Liver (tissue), 9 donors: ENCODE data around the gene ROR1. TPM values are rescaled to one million over a fixed set of nuclear protein-coding genes. Genes with fewer than 3 reads are reported as not detected.

ENCODE experiments used
- DNase-seq: peaks from one replicate; pipeline ENCODE4 v3.0.0-alpha.2; 2017; ENCODE audit warnings: low spot score
- H3K27ac ChIP-seq, 2 donors: one replicate each; pipeline ENCODE4 v1.7.0; 2013; ENCODE audit warnings: inconsistent platforms in 2 of 2, low read length in 2 of 2, control low read depth in 1 of 2, low read depth in 1 of 2, mild to moderate bottlenecking in 1 of 2
- H3K27me3 ChIP-seq, 4 donors: one replicate each; pipeline versions ENCODE4 v1.6.1 to v1.7.0; 2013; ENCODE audit warnings: low read length in 3 of 4, inconsistent platforms in 1 of 4, mild to moderate bottlenecking in 1 of 4, moderate library complexity in 1 of 4; ENCODE audit not compliant: control insufficient read depth in 4 of 4, insufficient read depth in 4 of 4
- H3K36me3 ChIP-seq, 4 donors: one replicate each; pipeline versions ENCODE4 v1.6.1 to v1.7.0; 2013; ENCODE audit warnings: low read length in 3 of 4, mild to moderate bottlenecking in 3 of 4, low read depth in 1 of 4, moderate library complexity in 1 of 4; ENCODE audit not compliant: control insufficient read depth in 4 of 4, insufficient read depth in 3 of 4
- H3K4me1 ChIP-seq, 4 donors: one replicate each; pipeline versions ENCODE4 v1.6.1 to v1.7.0; 2013; ENCODE audit warnings: low read length in 3 of 4, mild to moderate bottlenecking in 3 of 4, moderate library complexity in 1 of 4; ENCODE audit not compliant: control insufficient read depth in 4 of 4, insufficient read depth in 4 of 4
- H3K4me3 ChIP-seq, 3 donors: one replicate each; pipeline versions ENCODE4 v1.6.1 to v1.7.0; 2013; ENCODE audit warnings: low read length in 3 of 3, control low read depth in 1 of 3, low read depth in 1 of 3, mild to moderate bottlenecking in 1 of 3
- H3K9ac ChIP-seq, 2 donors: one replicate each; pipeline ENCODE4 v1.7.0; 2013; ENCODE audit warnings: low read length in 2 of 2, mild to moderate bottlenecking in 2 of 2, moderate library complexity in 2 of 2, control low read depth in 1 of 2, low read depth in 1 of 2
- H3K9me3 ChIP-seq, 4 donors: one replicate each; pipeline versions ENCODE4 v1.6.1 to v1.7.0; 2013; ENCODE audit warnings: low read length in 3 of 4; ENCODE audit not compliant: control insufficient read depth in 4 of 4
- EGR1 ChIP-seq, 2 donors: IDR thresholded peaks; 2 replicates each; pipeline ENCODE4 v1.6.1; 2016 to 2018; ENCODE audit warnings: antibody characterized with exemption in 2 of 2, low read depth in 2 of 2
- GABPA ChIP-seq, 2 donors: IDR thresholded peaks in 1 of 2; conservative IDR thresholded peaks in 1 of 2; 2 replicates each; pipeline ENCODE4 v1.6.1; 2016; ENCODE audit warnings: antibody characterized with exemption in 2 of 2, mild to moderate bottlenecking in 1 of 2, moderate library complexity in 1 of 2
- NR2F2 ChIP-seq: IDR thresholded peaks from 2 replicates; pipeline ENCODE4 v1.6.1; 2016; ENCODE audit warnings: antibody characterized with exemption
- RAD21 ChIP-seq, 2 donors: IDR thresholded peaks; 2 replicates each; pipeline ENCODE4 v1.6.1; 2016; ENCODE audit warnings: antibody characterized with exemption in 2 of 2, mild to moderate bottlenecking in 2 of 2
- RXRA ChIP-seq, 2 donors: IDR thresholded peaks; 2 replicates each; pipeline ENCODE4 v1.6.1; 2017 to 2018; ENCODE audit warnings: antibody characterized with exemption in 2 of 2, mild to moderate bottlenecking in 1 of 2
- SP1 ChIP-seq: IDR thresholded peaks from 2 replicates; pipeline ENCODE4 v1.6.1; 2018; ENCODE audit warnings: antibody characterized with exemption, mild to moderate bottlenecking
- TAF1 ChIP-seq: conservative IDR thresholded peaks from 2 replicates; pipeline ENCODE4 v1.6.1; 2016; ENCODE audit warnings: antibody characterized with exemption, mild to moderate bottlenecking
- WGBS: extraction: QIAGEN DNeasy Blood & Tissue Kit; methylation state at CpG from one replicate; pipeline ENCODE4 v1.1.7; 2013; 5-methylcytosine and 5-hydroxymethylcytosine counted together
- polyA plus RNA-seq, 2 donors: library from polyadenylated mRNA; stranded (reverse) in 1 of 2; unstranded in 1 of 2; fragments of 200-250 nt in 1 of 2; fragments of >200 nt in 1 of 2; fragmentation: Nextera tagmentation in 1 of 2; extraction: Ambion mirVana in 1 of 2; gene quantifications; one replicate each; pipeline versions ENCODE4 v1.2.1 to v1.2.3, GENCODE V29; 2013 to 2015
- total RNA-seq, 2 donors: library from RNA; depleted of rRNA; stranded (reverse); fragments of >200 nt; gene quantifications; one replicate each; pipeline ENCODE4 v1.2.3, GENCODE V29; 2014
- TF ChIP-seq, protein P1 (sequence below): fragments of 150-350 bp; IDR thresholded peaks from 2 replicates; pipeline ENCODE4 v1.5.1; 2017; ENCODE audit warnings: improper control_type of control experiment, low read depth, low read length; ENCODE audit not compliant: missing input control
- TF ChIP-seq, protein P2 (sequence below): IDR thresholded peaks from 2 replicates; pipeline ENCODE4 v1.6.1; 2016; ENCODE audit warnings: antibody characterized with exemption, mild to moderate bottlenecking
- TF ChIP-seq, protein P3 (sequence below): IDR thresholded peaks from 2 replicates; pipeline ENCODE4 v1.6.1; 2016; ENCODE audit warnings: antibody characterized with exemption
- TF ChIP-seq, protein P4 (sequence below): IDR thresholded peaks from 2 replicates; pipeline ENCODE4 v1.6.1; 2016; ENCODE audit warnings: antibody characterized with exemption
- donor health status: healthy.
- donor health status: healthy.
- donor health status: healthy.
- donor health status: healthy.
- donor health status: healthy.

The ROR1 gene
- total and polyA plus RNA-seq, 4 donors, result 0.15 to 0.98 (median 0.37) TPM

DNA sequence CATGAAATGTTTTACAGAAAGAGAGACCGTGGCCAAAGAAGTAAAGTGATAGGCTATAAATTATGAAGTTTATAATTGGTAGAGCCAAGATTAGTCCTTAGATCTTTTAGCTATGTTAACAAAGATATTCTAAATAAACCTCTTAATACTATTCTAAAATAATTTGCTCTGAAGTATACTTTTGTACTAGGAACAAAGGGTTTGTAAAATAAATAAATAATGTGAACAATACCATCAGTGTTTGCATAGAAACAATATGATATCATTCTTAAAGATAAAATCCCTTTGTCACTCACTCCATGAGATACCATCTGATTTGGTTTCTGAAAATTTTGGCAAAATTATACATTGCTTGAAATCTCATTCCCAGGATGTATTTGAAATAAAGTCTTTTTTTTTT is 322.0 kb downstream of the ROR1 start:
- no peak for DNase-seq
- Histone ChIP-seq H3K9me3 (no peaks in the 10 kb centered on the region), H3K4me3 (no peak overlapping the region), H3K27me3 (no peaks in the 10 kb centered on the region), H3K27ac (no peak overlapping the region), H3K36me3 (no peaks in the 10 kb centered on the region), H3K9ac (no peak overlapping the region), H3K4me1 (no peaks in the 10 kb centered on the region)
- 87% methylated on average over 1 of the region's 1 CpG for WGBS
- no peak for TF ChIP-seq NR2F2
- no peak for TF ChIP-seq TAF1
- no peak for TF ChIP-seq EGR1 (IDR thresholded peaks at IDR 0.05; ENCODE audit: low read depth in 2 of 2)
- TF ChIP-seq, protein P1, sequence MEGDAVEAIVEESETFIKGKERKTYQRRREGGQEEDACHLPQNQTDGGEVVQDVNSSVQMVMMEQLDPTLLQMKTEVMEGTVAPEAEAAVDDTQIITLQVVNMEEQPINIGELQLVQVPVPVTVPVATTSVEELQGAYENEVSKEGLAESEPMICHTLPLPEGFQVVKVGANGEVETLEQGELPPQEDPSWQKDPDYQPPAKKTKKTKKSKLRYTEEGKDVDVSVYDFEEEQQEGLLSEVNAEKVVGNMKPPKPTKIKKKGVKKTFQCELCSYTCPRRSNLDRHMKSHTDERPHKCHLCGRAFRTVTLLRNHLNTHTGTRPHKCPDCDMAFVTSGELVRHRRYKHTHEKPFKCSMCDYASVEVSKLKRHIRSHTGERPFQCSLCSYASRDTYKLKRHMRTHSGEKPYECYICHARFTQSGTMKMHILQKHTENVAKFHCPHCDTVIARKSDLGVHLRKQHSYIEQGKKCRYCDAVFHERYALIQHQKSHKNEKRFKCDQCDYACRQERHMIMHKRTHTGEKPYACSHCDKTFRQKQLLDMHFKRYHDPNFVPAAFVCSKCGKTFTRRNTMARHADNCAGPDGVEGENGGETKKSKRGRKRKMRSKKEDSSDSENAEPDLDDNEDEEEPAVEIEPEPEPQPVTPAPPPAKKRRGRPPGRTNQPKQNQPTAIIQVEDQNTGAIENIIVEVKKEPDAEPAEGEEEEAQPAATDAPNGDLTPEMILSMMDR, result no peak
- TF ChIP-seq SP1, result no peak
- TF ChIP-seq, protein P2, sequence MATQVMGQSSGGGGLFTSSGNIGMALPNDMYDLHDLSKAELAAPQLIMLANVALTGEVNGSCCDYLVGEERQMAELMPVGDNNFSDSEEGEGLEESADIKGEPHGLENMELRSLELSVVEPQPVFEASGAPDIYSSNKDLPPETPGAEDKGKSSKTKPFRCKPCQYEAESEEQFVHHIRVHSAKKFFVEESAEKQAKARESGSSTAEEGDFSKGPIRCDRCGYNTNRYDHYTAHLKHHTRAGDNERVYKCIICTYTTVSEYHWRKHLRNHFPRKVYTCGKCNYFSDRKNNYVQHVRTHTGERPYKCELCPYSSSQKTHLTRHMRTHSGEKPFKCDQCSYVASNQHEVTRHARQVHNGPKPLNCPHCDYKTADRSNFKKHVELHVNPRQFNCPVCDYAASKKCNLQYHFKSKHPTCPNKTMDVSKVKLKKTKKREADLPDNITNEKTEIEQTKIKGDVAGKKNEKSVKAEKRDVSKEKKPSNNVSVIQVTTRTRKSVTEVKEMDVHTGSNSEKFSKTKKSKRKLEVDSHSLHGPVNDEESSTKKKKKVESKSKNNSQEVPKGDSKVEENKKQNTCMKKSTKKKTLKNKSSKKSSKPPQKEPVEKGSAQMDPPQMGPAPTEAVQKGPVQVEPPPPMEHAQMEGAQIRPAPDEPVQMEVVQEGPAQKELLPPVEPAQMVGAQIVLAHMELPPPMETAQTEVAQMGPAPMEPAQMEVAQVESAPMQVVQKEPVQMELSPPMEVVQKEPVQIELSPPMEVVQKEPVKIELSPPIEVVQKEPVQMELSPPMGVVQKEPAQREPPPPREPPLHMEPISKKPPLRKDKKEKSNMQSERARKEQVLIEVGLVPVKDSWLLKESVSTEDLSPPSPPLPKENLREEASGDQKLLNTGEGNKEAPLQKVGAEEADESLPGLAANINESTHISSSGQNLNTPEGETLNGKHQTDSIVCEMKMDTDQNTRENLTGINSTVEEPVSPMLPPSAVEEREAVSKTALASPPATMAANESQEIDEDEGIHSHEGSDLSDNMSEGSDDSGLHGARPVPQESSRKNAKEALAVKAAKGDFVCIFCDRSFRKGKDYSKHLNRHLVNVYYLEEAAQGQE, result no peak
- TF ChIP-seq, protein P3, sequence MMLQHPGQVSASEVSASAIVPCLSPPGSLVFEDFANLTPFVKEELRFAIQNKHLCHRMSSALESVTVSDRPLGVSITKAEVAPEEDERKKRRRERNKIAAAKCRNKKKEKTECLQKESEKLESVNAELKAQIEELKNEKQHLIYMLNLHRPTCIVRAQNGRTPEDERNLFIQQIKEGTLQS, result no peak
- no peak for TF ChIP-seq GABPA (IDR thresholded peaks at IDR 0.05 in 1 of 2, conservative IDR thresholded peaks at IDR 0.05 in 1 of 2)

DNA sequence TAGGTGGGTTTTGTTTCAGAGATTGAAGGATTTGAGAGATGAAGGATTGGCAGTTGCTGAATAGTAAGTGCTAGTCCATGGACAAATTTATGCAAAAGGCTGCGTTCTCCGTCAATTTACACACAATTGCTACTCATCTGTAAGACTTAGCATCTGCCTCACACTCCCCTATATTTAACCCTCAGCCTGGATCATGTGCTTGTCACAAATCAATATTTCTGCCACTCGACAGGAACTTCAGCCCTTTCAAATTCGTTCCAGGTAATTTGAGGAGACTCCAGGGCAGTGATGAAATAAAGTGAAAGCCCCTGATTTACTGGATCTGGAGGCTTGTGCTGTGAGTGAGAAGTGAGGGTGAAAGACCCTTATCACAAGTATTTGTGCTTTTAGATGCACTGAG is 324.0 kb downstream of the ROR1 start:
- H3K9ac ChIP-seq, result no peak overlapping the region
- TF ChIP-seq, protein P4, sequence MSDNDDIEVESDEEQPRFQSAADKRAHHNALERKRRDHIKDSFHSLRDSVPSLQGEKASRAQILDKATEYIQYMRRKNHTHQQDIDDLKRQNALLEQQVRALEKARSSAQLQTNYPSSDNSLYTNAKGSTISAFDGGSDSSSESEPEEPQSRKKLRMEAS, result no peak
- TF ChIP-seq RAD21 (IDR thresholded peaks at IDR 0.05), result no peak
- TF ChIP-seq, protein P1, result no peak
- TF ChIP-seq NR2F2, result no peak
- TF ChIP-seq EGR1 (IDR thresholded peaks at IDR 0.05; ENCODE audit: low read depth in 2 of 2), result no peak
- TF ChIP-seq RXRA (IDR thresholded peaks at IDR 0.05), result no peak
- H3K4me3 ChIP-seq, result no peak overlapping the region
- no peak overlapping the region for H3K27ac ChIP-seq
- H3K36me3 ChIP-seq, result no peaks in the 10 kb centered on the region
- 60% methylated on average over 4 of the region's 4 CpGs for WGBS
- no peak for DNase-seq
- no peaks in the 10 kb centered on the region for H3K9me3 ChIP-seq
- H3K27me3 ChIP-seq, result no peaks in the 10 kb centered on the region
- H3K4me1 ChIP-seq, result no peaks in the 10 kb centered on the region
